Mucosa of descending colon (tissue), 3 donors: ENCODE data around the gene PLEKHM3. TPM values are rescaled to one million over a fixed set of nuclear protein-coding genes. Genes with fewer than 3 reads are reported as not detected.
A peak's percentile ranks its signal among the peaks of the same experiment; 100 is the strongest.

Experiments
- ATAC-seq: fragments of 200-7000 bp; cut with Tn5 transposase; one replicate; pipeline ENCODE4 v1.9.1; 2020; ENCODE audit warnings: mild to moderate bottlenecking, moderate library complexity
- DNase-seq, 3 donors: peaks; one replicate each; pipeline ENCODE4 v3.0.0-alpha.2; 2020
- H3K36me3 ChIP-seq: fragments of 200-600 bp; one replicate; pipeline ENCODE4 v1.8.0; 2021; ENCODE audit warnings: low read depth, mild to moderate bottlenecking
- H3K4me1 ChIP-seq: fragments of 200-600 bp; one replicate; pipeline ENCODE4 v1.8.0; 2021; ENCODE audit warnings: low read depth, mild to moderate bottlenecking
- H3K4me3 ChIP-seq: fragments of 200-600 bp; one replicate; pipeline ENCODE4 v1.8.0; 2021; ENCODE audit warnings: mild to moderate bottlenecking
- H3K9me3 ChIP-seq: fragments of 200-600 bp; one replicate; pipeline ENCODE4 v1.8.0; 2021; ENCODE audit warnings: mild to moderate bottlenecking
- CTCF ChIP-seq: fragments of 200-600 bp; IDR thresholded peaks from one replicate; pipeline ENCODE4 v1.8.0; 2022; ENCODE audit warnings: antibody characterized with exemption, mild to moderate bottlenecking
- intact Hi-C, 2 donors: fragments of 100-400 bp; cut with DNase I in 1 of 2; cut with micrococcal nuclease in 1 of 2; formaldehyde crosslinking; loops; one replicate each; pipeline versions ENCODE4 v1.11.0 to v1.11.1; 2022; cut with DNase I, micrococcal nuclease
- total RNA-seq, 3 donors: library from RNA; stranded (reverse); fragmentation: NEBNext Ultra II Directional in 2 of 3; extraction: Animal tissue kit (Norgen Biotek cat#: 25700) in 2 of 3; gene quantifications; one replicate each; pipeline versions ENCODE4 v1.2.1 to v1.2.4, GENCODE V29; 2021 to 2023
- donor health status: DM: no; HTN: no; CAD: no; lungs with moderate emphysema.
- donor health status: DM: no; HTN: no; CAD: no.
- donor health status: DM: no; HTN: yes; CAD: no.

PLEKHM3 gene
- total RNA-seq, 3 donors from 2014 or later: 9.7 to 21.1 (median 12.9) TPM

GRCh38 chr2:207787017-207787416 is 238.3 kb downstream of the PLEKHM3 start:
- ATAC-seq: no peak
- no peak for TF ChIP-seq CTCF
- intact Hi-C loops: no loop called here
- Histone ChIP-seq H3K9me3 (no peaks in the 10 kb centered on the region), H3K4me3 (no peak overlapping the region), H3K36me3 (no peaks in the 10 kb centered on the region), H3K4me1 (peaks cover 19% of the 10 kb centered on the region)
- DNase-seq: no peak

GRCh38 chr2:207784898-207785297 is 240.4 kb downstream of the PLEKHM3 start:
- intact Hi-C loops: no loop called here
- H3K4me3 ChIP-seq: no peak overlapping the region
- no peak for TF ChIP-seq CTCF
- no peaks in the 10 kb centered on the region for H3K36me3 ChIP-seq
- ATAC-seq: peak; percentile 56
- DNase-seq: peak in 1 of 3 donors; percentile 58
- peaks cover 22% of the 10 kb centered on the region for H3K4me1 ChIP-seq
- no peaks in the 10 kb centered on the region for H3K9me3 ChIP-seq

- no peak for TF ChIP-seq CTCF
- Histone ChIP-seq H3K9me3 (no peaks in the 10 kb centered on the region), H3K4me1 (peaks cover 22% of the 10 kb centered on the region), H3K4me3 (no peak overlapping the region), H3K36me3 (no peaks in the 10 kb centered on the region)
- DNase-seq (no peak), ATAC-seq (no peak)
- intact Hi-C loops: no loop called here
These were observed 241.8 kb downstream of the PLEKHM3 start for GRCh38 chr2:207783514-207783913.

GRCh38 chr2:207782238-207783030 is 242.9 kb downstream of the PLEKHM3 start:
- Histone ChIP-seq H3K4me3 (no peak overlapping the region), H3K4me1 (peaks cover 22% of the 10 kb centered on the region), H3K9me3 (no peaks in the 10 kb centered on the region), H3K36me3 (no peaks in the 10 kb centered on the region)
- peak; percentile 92 for ATAC-seq
- no peak for TF ChIP-seq CTCF
- intact Hi-C loops: no loop called here
- peak in 2 of 3 donors; percentile 66 to 77 for DNase-seq

DNA sequence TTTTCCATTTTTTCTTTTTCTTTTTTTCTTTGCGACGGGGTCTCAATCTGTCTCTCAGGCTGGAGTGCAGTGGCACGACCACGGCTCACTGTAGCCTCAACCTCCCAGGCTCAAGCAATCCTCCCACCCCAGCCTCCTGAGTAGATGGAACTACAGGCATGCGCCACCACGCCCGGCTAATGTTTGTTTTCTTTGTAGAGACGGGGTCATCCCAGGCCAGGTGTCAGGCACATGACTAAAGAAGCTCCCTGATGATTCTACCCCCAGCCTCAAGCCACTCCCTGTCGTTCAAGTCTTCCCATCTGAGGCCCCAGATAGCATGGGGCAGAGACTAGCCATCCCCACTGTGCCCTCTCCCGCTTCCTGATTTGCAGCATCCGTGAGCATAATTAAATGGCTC is 245.8 kb downstream of the PLEKHM3 start:
- Histone ChIP-seq H3K9me3 (no peaks in the 10 kb centered on the region), H3K4me3 (no peak overlapping the region), H3K4me1 (peaks cover 16% of the 10 kb centered on the region), H3K36me3 (no peaks in the 10 kb centered on the region)
- no peak for TF ChIP-seq CTCF
- intact Hi-C loops: no loop called here
- DNase-seq (no peak), ATAC-seq (no peak)
